ENCODE results near the gene LRIT3.
"Not testable (repeated sequence)": the region's sequence is repeated elsewhere in the genome, so short reads cannot be mapped to it uniquely, and the experiment has no call there.

LRIT3 gene

GRCh38 chr4:109872065-109872464 lies 24.2 kb downstream of the LRIT3 start:
- TF ChIP-seq CTCF (IDR thresholded peaks at IDR 0.05): no peak

GRCh38 chr4:109872950-109873656 lies 25.2 kb downstream of the LRIT3 start:
- TF ChIP-seq CTCF (IDR thresholded peaks at IDR 0.05): no peak
- H3K4me3 ChIP-seq: no peak overlapping the region
- DNase-seq (ENCODE audit: low spot score): no peak
- no peak overlapping the region for H3K27ac ChIP-seq

More at GRCh38 chr4:109872065-109872464, 24.2 kb downstream of the LRIT3 start:
- Histone ChIP-seq H3K4me3 (no peak overlapping the region), H3K27ac (no peak overlapping the region)
- no peak for DNase-seq (ENCODE audit: low spot score)

- no peak for TF ChIP-seq CTCF (IDR thresholded peaks at IDR 0.05)
- no peak overlapping the region for H3K4me3 ChIP-seq
- DNase-seq (ENCODE audit: low spot score): no peak
- no peak overlapping the region for H3K27ac ChIP-seq
These were observed 26.0 kb downstream of the LRIT3 start for GRCh38 chr4:109873791-109874514.

- no peak for DNase-seq (ENCODE audit: low spot score)
- Histone ChIP-seq H3K4me3 (no peak overlapping the region), H3K27ac (no peak overlapping the region)
- TF ChIP-seq CTCF (IDR thresholded peaks at IDR 0.05): no peak
These were observed 27.2 kb downstream of the LRIT3 start for GRCh38 chr4:109875106-109875505.

- not testable (repeated sequence) for H3K4me3 ChIP-seq; H3K27ac ChIP-seq; DNase-seq (ENCODE audit: low spot score)
These were observed 27.6 kb downstream of the LRIT3 start for GRCh38 chr4:109875553-109875952.

DNA sequence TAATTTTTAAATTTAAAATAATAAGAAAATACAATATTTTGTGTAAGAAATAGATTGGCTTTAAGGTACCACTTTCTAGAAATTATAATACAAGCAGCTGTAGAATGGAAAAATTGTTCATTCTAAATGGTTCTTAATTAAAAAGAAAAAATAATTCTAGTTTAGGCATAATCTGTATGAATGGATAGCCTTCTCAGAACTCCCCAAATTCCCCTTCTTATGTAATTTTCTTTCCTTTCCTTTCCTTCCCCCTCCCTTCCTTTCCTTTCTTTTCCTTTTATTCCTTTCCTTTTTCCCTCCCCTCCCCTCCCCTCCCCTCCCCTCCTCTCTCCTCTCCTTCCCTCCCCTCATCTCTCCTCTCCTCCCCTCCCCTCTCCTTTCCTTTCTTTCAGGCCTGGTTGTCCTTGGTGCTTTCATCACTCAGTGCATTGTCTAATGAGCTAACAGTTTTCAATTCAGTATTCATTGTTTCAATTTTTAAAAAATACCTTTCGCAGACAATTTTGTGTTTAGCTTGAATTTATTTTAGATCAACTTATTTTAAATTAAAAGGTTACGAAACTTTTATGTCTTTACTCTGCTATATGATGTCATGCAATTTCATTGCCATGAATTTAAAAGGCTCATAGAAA lies 28.8 kb downstream of the LRIT3 start:
- TF ChIP-seq CTCF (IDR thresholded peaks at IDR 0.05): no peak
- Histone ChIP-seq H3K27ac (no peak overlapping the region), H3K4me3 (no peak overlapping the region)
- no peak for DNase-seq (ENCODE audit: low spot score)

DNA sequence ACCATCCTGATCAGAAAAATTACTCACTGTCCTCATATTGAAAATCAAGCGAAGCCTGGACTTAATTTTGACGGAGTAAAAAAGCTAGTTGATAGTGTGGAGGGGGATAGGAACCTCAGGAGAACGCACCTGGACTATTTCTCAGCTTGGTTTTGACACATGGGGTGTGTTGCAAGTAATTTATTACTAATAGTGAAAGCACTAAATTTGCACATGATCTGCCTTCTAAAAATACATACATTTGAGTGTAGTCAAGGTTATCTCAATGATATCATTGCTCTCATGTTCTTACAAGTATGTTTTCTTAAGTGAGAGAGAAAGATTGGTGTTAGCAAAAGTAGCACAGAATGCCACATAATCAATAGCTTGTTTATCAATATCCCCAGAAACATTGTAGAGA lies 29.5 kb downstream of the LRIT3 start:
- no peak overlapping the region for H3K27ac ChIP-seq
- no peak for TF ChIP-seq CTCF (IDR thresholded peaks at IDR 0.05)
- no peak for DNase-seq (ENCODE audit: low spot score)
- H3K4me3 ChIP-seq: no peak overlapping the region

All from coronary artery (tissue), 2 donors.